NCI-H1436 treated with DMSO at 0.1 percent for 48 hours (cell line): ENCODE data around the gene FAM53A.
"Not testable (repeated sequence)": the region's sequence is repeated elsewhere in the genome, so short reads cannot be mapped to it uniquely, and the experiment has no call there.

Source experiments
- DNase-seq: peaks from one replicate; lab custom pipeline; 2025; lab: John Stamatoyannopoulos, UW

FAM53A gene

GRCh38 chr4:1686440-1687036 is 2.4 kb upstream of the FAM53A start:
- no peak for DNase-seq

DNA sequence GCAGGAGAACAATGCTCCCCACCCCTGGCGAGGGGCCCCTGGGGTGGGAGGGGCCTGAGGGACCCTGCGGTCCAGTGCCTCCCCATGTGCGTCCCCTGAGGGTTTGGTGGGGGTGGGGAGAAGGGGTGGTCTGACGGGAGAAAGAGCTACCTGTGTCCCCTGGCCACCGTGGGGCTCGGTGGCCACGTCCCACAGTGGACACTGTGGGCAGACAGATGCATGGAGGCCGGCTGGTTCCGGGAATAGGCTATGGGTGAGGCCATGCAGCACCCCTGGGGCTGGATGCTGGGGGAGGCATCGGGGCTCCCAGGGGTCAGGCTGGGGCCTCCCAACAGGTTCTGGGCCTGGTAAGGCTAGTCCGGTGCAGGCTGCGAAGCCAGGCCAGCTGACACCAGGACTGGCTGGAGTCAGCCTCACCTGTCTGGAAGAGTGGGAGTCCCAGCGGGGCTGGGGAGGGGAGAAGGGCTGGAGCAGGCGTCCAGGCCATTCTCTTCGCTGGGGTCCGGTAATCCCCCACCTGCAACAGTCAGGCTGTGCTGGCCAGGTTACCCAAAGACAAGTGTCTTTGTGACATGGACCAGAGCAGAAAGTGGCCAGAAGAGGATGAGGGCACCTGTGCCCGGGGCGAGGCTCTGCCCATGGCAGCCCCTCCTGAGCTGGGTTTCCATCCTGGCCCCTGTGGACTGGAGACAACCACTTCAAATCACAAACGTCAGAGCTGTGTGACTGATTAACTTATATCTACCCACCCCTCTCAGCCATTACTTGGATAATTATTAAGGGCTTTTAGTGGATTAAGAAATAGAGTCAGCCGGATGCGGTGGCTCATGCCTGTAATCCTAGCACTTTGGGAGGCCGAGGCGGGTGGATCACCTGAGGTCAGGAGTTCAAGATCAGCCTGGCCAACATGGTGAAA is 1.4 kb upstream of the FAM53A start:
- no peak for DNase-seq

DNA sequence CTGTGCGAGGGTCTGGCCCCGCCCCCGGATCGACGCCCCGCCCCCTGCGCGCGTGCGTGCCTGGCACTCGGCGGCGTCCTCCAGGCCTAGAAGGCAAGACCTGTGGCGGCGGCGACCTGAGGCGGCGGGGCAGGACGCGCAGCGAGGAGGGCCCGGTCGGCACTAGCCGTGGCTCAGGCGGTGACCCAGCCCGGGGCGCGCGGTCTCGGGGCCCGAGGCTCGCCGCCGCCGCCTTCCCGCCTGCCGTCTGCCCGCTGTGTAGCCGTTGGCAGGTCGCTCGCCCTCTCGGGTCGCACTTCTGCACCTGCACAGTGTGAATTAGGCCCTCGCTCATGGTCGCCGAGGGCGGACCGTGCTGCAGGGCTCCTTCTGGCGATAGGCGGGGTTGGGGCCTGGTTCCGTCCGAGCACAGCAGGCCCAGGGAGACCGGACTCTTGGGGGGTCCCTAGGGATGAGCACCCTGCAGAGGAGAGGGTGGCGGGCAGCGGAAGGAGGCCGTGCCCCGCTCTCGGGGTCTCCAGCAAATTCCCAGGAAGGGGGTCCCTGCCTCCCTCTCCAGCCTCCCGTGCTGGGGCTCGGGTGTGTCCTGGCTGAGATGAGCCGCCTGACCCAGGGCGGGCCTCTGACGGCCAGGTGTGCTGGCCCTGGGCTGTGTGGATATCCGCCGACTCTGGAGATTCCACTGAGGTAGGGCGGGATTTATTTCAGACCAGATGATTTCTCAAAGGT is 557 bp upstream of the FAM53A start:
- DNase-seq, result no peak

DNA sequence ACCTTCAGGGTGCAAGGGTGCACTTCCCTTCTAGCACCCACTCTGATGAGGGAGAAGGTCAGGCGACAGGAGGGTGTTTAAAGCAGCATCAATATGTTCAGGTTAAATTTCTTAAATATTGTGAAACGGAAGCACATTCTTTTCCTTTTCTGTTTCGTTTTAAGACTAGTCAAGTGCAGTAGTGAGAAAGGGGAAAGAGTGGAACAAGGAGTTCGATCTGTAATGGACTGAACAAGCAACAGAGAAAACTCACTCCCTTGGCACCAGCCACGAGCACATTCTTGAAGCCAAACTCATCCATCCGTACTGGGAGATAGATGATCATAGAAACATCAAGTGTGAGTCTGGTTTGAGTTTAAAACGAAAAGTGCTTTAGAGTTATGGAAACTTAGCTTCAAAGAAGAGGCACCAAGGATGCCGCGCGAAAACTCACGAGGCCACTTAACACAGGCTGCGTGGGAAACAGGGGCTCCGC is 815 bp downstream of the FAM53A start:
- no peak for DNase-seq

GRCh38 chr4:1682860-1683259 is 1.3 kb downstream of the FAM53A start:
- DNase-seq, result no peak

DNA sequence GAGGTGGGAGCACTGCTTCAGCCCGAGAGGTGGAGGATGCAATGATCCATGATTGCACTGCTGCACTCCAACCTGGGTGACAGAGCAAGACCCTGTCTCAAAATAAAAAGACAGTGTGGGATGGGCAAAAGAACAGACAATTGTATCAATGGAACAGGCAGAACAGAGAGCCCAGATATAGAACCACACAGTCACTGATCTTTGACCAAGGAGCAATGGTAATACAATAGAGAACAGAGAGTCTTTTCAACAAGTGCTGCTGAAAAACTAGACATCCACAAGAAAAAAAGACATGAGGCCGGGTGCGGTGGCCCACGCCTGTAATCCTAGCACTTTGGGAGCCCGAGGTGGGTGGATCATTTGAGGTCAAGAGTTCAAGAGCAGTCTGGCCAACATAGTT is 5.9 kb downstream of the FAM53A start:
- DNase-seq, result no peak

DNA sequence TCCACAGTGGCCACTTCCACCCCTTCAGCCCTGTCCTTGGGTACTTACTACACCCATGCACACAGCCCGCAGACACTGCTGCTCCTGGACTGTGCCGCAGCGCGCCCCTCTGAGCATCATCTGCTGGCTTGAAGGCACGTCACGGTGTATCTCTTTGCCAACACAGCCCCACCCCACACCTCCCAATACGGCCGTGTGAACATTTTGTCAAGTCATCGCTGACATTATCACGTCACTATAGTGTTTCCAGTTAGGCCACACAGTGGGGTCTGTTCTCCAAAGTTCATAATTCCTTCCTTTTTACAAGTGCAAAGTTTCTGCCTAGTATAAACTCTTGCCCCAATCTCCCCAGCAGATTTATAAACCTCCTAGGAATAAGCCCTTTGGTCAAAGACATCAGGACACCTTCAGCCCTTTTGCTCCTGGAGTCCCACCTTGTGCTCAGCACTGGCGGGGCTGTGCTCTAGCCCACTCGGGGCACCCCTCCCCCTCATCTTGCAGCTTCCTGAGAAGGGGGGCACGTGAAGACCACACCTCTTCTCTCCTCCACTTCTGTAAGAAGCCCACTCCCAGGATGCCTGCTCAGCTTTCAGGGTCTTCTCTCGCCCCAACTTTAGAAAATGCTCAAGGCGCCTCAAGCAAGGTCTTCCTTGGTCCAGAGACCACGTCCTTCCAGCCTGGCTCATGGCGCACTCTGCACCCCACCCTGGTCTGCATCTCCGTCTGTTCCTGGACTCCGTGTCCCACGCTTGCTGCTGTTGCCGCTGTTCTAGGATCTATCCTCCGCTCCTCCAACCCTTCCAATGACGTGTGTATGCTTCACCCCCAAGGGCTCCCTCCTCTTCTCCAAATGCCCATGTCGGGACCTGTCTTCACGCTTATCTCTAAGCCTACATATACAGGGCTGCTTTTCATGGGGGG is 7.2 kb downstream of the FAM53A start:
- no peak for DNase-seq

- DNase-seq, result no peak
These were observed 8.3 kb downstream of the FAM53A start for GRCh38 chr4:1675802-1676137.

DNA sequence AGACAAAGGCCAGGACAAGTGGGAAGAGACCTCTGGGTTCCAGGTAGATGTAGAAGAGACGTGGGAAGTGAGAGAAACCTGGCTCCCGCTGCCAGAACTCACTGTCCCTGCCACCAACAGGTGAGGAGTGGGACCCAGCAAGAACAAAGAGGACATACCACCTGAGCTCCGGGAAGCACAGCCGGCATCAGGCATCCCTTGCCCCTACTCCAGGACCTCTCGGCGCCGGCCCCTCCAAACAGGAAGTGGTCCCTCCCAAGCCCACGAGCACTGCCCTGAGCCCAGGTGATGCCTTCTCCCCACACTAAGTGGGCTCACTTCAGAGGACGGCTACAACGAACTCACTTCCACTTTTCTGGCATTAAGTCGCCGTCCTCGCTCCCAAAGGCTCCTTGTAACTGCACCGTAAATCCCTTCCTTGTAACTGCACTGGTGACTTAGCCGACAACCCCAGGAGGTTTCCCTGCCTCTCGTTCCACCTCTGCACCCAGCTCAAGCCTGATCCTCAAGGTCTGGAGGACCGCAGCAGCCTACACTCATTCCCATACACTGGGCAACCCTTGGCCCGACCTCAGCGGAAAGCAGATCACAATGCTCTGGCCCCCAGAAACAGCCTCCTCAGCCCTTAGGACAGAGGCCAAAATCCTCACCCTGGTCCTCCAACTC is 8.8 kb downstream of the FAM53A start:
- DNase-seq, result no peak

- no peak for DNase-seq
These were observed 9.4 kb downstream of the FAM53A start for GRCh38 chr4:1674682-1675081.

DNA sequence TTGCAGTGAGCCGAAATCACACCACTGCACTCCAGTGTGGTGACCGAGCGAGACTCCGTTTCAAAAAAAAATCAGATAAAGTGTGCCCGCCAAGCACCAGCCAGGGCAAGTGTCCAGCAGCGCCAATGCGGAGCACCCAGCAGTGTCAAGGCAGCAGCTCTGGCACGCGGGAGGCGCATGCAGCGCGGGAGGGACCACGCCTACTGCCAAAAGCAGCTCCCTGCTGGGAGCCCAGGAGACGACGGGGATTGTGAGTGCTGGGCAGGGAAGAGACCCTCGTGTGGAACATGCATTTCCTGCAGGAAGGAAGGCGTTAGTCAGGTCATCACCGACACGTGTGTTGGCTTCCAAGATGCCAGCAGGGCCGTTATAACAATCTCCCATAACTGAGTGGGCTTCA is 10.4 kb downstream of the FAM53A start:
- DNase-seq, result no peak

DNA sequence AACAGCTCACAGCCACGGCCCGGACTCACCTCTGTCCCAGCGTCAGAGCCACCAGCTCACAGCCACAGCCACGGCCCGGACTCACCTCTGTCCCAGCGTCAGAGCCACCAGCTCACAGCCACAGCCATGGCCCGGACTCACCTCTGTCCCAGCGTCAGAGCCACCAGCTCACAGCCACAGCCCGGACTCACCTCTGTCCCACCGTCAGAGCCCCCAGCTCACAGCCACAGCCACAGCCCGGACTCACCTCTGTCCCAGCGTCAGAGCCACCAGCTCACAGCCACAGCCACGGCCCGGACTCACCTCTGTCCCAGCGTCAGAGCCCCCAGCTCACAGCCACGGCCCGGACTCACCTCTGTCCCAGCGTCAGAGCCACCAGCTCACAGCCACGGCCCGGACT is 13.1 kb downstream of the FAM53A start:
- not testable (repeated sequence) for DNase-seq

- DNase-seq, result no peak
These were observed 13.8 kb downstream of the FAM53A start for GRCh38 chr4:1670279-1670678.

DNA sequence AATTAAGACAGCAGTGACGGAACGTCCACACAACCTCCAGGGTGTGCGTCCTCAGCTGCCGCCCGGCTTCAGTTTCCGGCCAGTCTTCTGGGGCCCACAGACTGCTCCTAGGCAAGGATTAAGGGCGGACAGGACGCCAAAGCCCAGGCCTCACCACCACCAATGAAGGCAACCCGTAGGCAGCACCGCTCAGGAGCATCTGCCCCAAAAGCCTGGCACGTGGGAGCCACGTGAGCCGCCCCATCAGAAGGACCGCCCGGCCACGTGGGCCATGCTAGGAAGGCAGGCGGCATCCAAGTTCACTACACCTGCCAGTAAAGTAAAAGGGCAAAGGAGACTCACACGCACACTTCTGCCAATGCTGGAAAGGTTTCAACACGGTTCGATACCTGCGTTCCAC is 14.3 kb downstream of the FAM53A start:
- no peak for DNase-seq

- no peak for DNase-seq
These were observed 14.8 kb downstream of the FAM53A start for GRCh38 chr4:1669270-1669669.

GRCh38 chr4:1668488-1668840 is 15.6 kb downstream of the FAM53A start:
- DNase-seq, result no peak

DNA sequence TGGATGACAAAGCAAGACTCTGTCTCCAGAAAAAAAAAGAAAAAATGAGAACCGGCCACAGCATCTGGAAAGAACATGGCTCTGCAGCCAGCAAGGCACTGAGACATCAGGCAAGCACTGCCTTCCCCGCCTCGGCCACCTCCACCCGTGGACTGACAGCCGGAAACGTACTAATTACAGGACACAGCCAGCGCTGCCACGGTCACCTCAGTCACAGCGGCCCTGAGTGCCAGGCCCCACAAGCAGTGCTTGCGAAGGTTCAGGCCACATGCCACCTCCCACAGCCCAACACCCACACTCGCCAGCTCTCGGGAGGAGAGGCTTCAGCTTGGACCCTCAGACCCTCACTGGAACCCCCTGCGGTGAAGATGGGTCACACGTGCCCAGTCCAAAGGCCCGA is 16.8 kb downstream of the FAM53A start:
- no peak for DNase-seq

- DNase-seq, result no peak
These were observed 17.7 kb downstream of the FAM53A start for GRCh38 chr4:1666391-1666790.

DNA sequence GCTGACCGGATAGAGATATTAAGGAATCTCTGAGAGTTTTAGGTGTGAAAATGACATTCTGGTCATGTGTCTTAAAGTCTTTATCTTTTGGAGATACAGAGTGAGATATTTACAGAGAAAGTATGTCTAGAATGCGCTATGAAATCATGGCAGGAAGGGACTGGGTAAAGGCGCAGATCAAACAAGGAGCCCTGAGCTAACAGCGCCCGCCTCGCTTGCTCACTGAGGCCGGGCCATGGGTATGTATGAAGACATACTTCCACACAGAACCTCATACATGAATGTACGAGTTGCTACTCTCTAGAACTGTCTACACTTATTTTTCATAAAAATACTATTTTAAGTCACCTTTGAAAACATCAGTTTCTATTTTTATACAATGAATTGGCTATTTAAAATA is 20.0 kb downstream of the FAM53A start:
- no peak for DNase-seq

GRCh38 chr4:1663549-1663948 is 20.6 kb downstream of the FAM53A start:
- DNase-seq, result no peak

GRCh38 chr4:1661695-1662094 is 22.4 kb downstream of the FAM53A start:
- no peak for DNase-seq
